Neural cell (in vitro differentiated cells): ENCODE measurements around the gene SPATA31C1.
"Not testable (repeated sequence)": the region's sequence is repeated elsewhere in the genome, so short reads cannot be mapped to it uniquely, and the experiment has no call there.

ENCODE experiments used
- CTCF ChIP-seq: fragments of 450-650 bp; IDR thresholded peaks from 2 replicates; pipeline ENCODE4 v1.5.1; 2014; ENCODE audit warnings: antibody characterized with exemption, mild to moderate bottlenecking, moderate library complexity; ENCODE audit not compliant: poor library complexity, severe bottlenecking
- EP300 ChIP-seq: fragments of 450-650 bp; conservative IDR thresholded peaks from 2 replicates; pipeline ENCODE4 v1.6.1; 2014; ENCODE audit warnings: antibody characterized with exemption, mild to moderate bottlenecking, moderate library complexity; ENCODE audit not compliant: poor library complexity, severe bottlenecking
- MXI1 ChIP-seq: fragments of 450-650 bp; conservative IDR thresholded peaks from 2 replicates; pipeline ENCODE4 v1.6.1; 2014; ENCODE audit warnings: antibody characterized with exemption, mild to moderate bottlenecking; ENCODE audit not compliant: poor library complexity, severe bottlenecking
- POLR2AphosphoS5 ChIP-seq: IDR thresholded peaks from 2 replicates; pipeline ENCODE4 v1.6.1; 2012
- REST ChIP-seq: IDR thresholded peaks from 2 replicates; pipeline ENCODE4 v1.6.1; 2012; ENCODE audit warnings: borderline replicate concordance
- TAF1 ChIP-seq: IDR thresholded peaks from 2 replicates; pipeline ENCODE4 v1.6.1; 2012; ENCODE audit warnings: low read depth

- not testable (repeated sequence) for TF ChIP-seq CTCF, EP300, TAF1, POLR2AphosphoS5, REST, MXI1
Observed at GRCh38 chr9:87924851-87925250, 7.1 kb downstream of the SPATA31C1 start.
